ENCODE results near the gene PARG. TPM values are rescaled to one million over a fixed set of nuclear protein-coding genes. Genes with fewer than 3 reads are reported as not detected.
"Not testable (repeated sequence)": the region's sequence is repeated elsewhere in the genome, so short reads cannot be mapped to it uniquely, and the experiment has no call there.

Gene PARG
- total RNA-seq, 1 donor from 2014 or later, result 24.2 TPM

- Mint-ChIP-seq H3K36me3 (ENCODE audit: low read depth) (no peaks in the 10 kb centered on the region), H3K9me3 (ENCODE audit: low read depth) (no peaks in the 10 kb centered on the region), H3K27me3 (ENCODE audit: low read depth) (peaks cover 4% of the 10 kb centered on the region), H3K4me1 (ENCODE audit: low read depth) (peaks cover 4% of the 10 kb centered on the region), H3K27ac (ENCODE audit: unreplicated experiment) (no peak overlapping the region), H3K4me3 (ENCODE audit: unreplicated experiment) (no peak overlapping the region)
- DNase-seq (ENCODE audit: low spot score), result no peak
- TF ChIP-seq CTCF (IDR thresholded peaks at IDR 0.05), result no peak
Measured at GRCh38 chr10:49778197-49778596, 163.6 kb downstream of the PARG start.

- no peaks in the 10 kb centered on the region for H3K36me3 Mint-ChIP-seq (ENCODE audit: low read depth)
- no peak for DNase-seq (ENCODE audit: low spot score)
- no peak overlapping the region for H3K27ac Mint-ChIP-seq (ENCODE audit: unreplicated experiment)
Measured at GRCh38 chr10:49776851-49777250, 165.0 kb downstream of the PARG start.

GRCh38 chr10:49775014-49775413 lies 166.8 kb downstream of the PARG start:
- no peak for TF ChIP-seq CTCF (IDR thresholded peaks at IDR 0.05)
- Mint-ChIP-seq H3K9me3 (ENCODE audit: low read depth) (no peaks in the 10 kb centered on the region), H3K4me3 (ENCODE audit: unreplicated experiment) (no peak overlapping the region), H3K4me1 (ENCODE audit: low read depth) (no peaks in the 10 kb centered on the region), H3K27me3 (ENCODE audit: low read depth) (peaks cover 20% of the 10 kb centered on the region), H3K36me3 (ENCODE audit: low read depth) (no peaks in the 10 kb centered on the region), H3K27ac (ENCODE audit: unreplicated experiment) (no peak overlapping the region)
- no peak for DNase-seq (ENCODE audit: low spot score)

More at GRCh38 chr10:49776851-49777250, 165.0 kb downstream of the PARG start:
- H3K4me3 Mint-ChIP-seq (ENCODE audit: unreplicated experiment), result no peak overlapping the region
- no peak for TF ChIP-seq CTCF (IDR thresholded peaks at IDR 0.05)
- peaks cover 4% of the 10 kb centered on the region for H3K4me1 Mint-ChIP-seq (ENCODE audit: low read depth)
- H3K9me3 Mint-ChIP-seq (ENCODE audit: low read depth), result no peaks in the 10 kb centered on the region
- peaks cover 12% of the 10 kb centered on the region for H3K27me3 Mint-ChIP-seq (ENCODE audit: low read depth)

- not testable (repeated sequence) for H3K4me3 Mint-ChIP-seq (ENCODE audit: unreplicated experiment); H3K9me3 Mint-ChIP-seq (ENCODE audit: low read depth); H3K36me3 Mint-ChIP-seq (ENCODE audit: low read depth); H3K27ac Mint-ChIP-seq (ENCODE audit: unreplicated experiment); H3K4me1 Mint-ChIP-seq (ENCODE audit: low read depth); DNase-seq (ENCODE audit: low spot score)
- H3K27me3 Mint-ChIP-seq (ENCODE audit: low read depth), result peaks cover 22% of the 10 kb centered on the region
Measured at GRCh38 chr10:49772944-49773343, 168.9 kb downstream of the PARG start.

GRCh38 chr10:49771046-49771445 lies 170.8 kb downstream of the PARG start:
- not testable (repeated sequence) for H3K9me3 Mint-ChIP-seq (ENCODE audit: low read depth); H3K4me3 Mint-ChIP-seq (ENCODE audit: unreplicated experiment); DNase-seq (ENCODE audit: low spot score); H3K4me1 Mint-ChIP-seq (ENCODE audit: low read depth); H3K27ac Mint-ChIP-seq (ENCODE audit: unreplicated experiment); H3K36me3 Mint-ChIP-seq (ENCODE audit: low read depth)
- peaks cover 28% of the 10 kb centered on the region for H3K27me3 Mint-ChIP-seq (ENCODE audit: low read depth)

GRCh38 chr10:49769692-49770091 lies 172.1 kb downstream of the PARG start:
- TF ChIP-seq CTCF (IDR thresholded peaks at IDR 0.05), result no peak
- H3K4me1 Mint-ChIP-seq (ENCODE audit: low read depth), result no peaks in the 10 kb centered on the region
- H3K4me3 Mint-ChIP-seq (ENCODE audit: unreplicated experiment), result no peak overlapping the region
- H3K36me3 Mint-ChIP-seq (ENCODE audit: low read depth), result no peaks in the 10 kb centered on the region
- H3K9me3 Mint-ChIP-seq (ENCODE audit: low read depth), result peaks cover 8% of the 10 kb centered on the region
- DNase-seq (ENCODE audit: low spot score), result no peak
- no peak overlapping the region for H3K27ac Mint-ChIP-seq (ENCODE audit: unreplicated experiment)
- H3K27me3 Mint-ChIP-seq (ENCODE audit: low read depth), result peaks cover 25% of the 10 kb centered on the region

All from chondrocyte (in vitro differentiated cells).